Activated B cell treated with CpG ODN at 0.5 μM for 24 hours (primary cell): Measurements from ENCODE around the gene GSDME. TPM values are rescaled to one million over a fixed set of nuclear protein-coding genes. Genes with fewer than 3 reads are reported as not detected.

Experiments used
- ATAC-seq: fragments of 200-7000 bp; cut with Tn5 transposase; one replicate; pipeline ENCODE4 v1.10.0; 2021; ENCODE audit warnings: low read depth, mild to moderate bottlenecking, moderate library complexity
- CTCF ChIA-PET: fragments of 350-600 bp; sonication (Branson Sonifier 250); formaldehyde crosslinking; loops from one replicate; lab custom pipeline; 2021; ENCODE audit warnings: antibody characterized with exemption; lab: Charles Lee
- POLR2A ChIA-PET: fragments of 350-600 bp; sonication (Branson Sonifier 250); formaldehyde crosslinking; loops from one replicate; lab custom pipeline; 2021; ENCODE audit warnings: antibody characterized with exemption; lab: Charles Lee
- DNase-seq: peaks from one replicate; pipeline ENCODE4 v3.0.0; 2022
- H3K27ac Mint-ChIP-seq: one replicate; pipeline ENCODE4 v1.8.0; 2020; ENCODE audit warnings: mixed read lengths
- H3K27me3 Mint-ChIP-seq: one replicate; pipeline ENCODE4 v1.8.0; 2021; ENCODE audit warnings: mixed read lengths
- H3K36me3 Mint-ChIP-seq: one replicate; pipeline ENCODE4 v1.8.0; 2021; ENCODE audit warnings: low read depth, mixed read lengths
- H3K4me1 Mint-ChIP-seq: one replicate; pipeline ENCODE4 v1.8.0; 2021; ENCODE audit warnings: mixed read lengths
- H3K4me3 Mint-ChIP-seq: one replicate; pipeline ENCODE4 v1.8.0; 2020; ENCODE audit warnings: mild to moderate bottlenecking, mixed read lengths
- H3K9me3 Mint-ChIP-seq: one replicate; pipeline ENCODE4 v1.8.0; 2020; ENCODE audit warnings: mixed read lengths
- intact Hi-C: fragments of 100-400 bp; cut with micrococcal nuclease; formaldehyde crosslinking; loops from one replicate; pipeline ENCODE4 v1.15.1; 2024
- total RNA-seq: library from RNA; stranded (reverse); gene quantifications from 2 replicates; pipeline ENCODE4 v1.2.3, GENCODE V29; 2022
- TF ChIP-seq, protein P1 (sequence below): fragments of 200-600 bp; IDR thresholded peaks from one replicate; pipeline ENCODE4 v1.8.0; 2022; ENCODE audit warnings: antibody characterized with exemption, mild to moderate bottlenecking

Gene GSDME
- total RNA-seq, 1 donor from 2014 or later, result 4.1 TPM

DNA sequence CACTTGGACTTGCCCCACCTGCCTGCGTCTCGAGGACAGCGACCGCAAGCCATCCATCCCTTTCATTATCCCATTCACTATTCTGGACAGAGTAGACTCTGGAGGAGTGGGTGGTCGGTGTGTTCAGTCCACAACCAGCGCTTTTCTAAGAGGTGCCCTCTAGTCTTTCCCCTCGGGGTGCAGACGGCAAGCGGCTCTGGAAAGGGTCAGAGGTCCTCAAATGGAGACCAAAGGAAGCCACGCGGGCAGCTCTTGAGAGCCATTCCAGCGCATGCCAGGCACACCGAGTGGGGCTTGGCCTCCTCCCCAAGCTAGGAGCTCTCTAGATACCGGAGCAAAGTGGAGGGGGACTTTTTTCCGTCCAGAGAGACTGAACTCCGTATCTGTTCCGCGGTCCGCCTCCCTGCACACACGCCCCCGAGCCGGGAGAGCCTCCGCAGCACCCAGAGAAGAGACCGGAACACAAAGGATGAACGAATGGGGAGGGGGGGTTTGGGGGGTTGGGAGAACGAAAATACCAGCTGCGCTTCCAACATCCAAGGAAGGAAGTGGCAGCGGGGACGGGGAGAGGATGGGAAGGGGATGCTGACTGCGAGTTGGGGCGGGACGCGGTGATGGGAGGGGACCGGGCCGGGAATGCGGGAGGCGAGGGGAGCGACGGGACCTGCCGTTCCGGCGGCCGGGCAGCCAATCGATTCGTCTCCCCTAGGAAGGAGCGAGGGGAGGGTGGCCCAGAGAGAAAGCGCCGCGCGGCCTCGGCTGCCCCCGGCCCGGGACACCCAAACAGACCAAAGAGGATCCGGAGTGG lies 515 bp downstream of the GSDME start:
- ChIA-PET POLR2A (interaction anchor here (0.6 to 0.7 kb wide), 3 partner anchors 38 to 897 kb away, joined by 3 read pairs; no protein-coding TSS in a partner anchor), CTCF (no interaction called here)
- H3K9me3 Mint-ChIP-seq, result no peaks in the 10 kb centered on the region
- H3K27ac Mint-ChIP-seq, result peak overlapping the region; percentile 55
- intact Hi-C loops, result loop anchor here (1.0 kb wide), 1 partner anchor 37 kb away; no protein-coding TSS in a partner anchor
- ATAC-seq, result peak; percentile 15
- no peak for DNase-seq
- H3K36me3 Mint-ChIP-seq, result no peaks in the 10 kb centered on the region
- peaks cover 39% of the 10 kb centered on the region for H3K27me3 Mint-ChIP-seq
- H3K4me1 Mint-ChIP-seq, result peaks cover 25% of the 10 kb centered on the region
- TF ChIP-seq, protein P1, sequence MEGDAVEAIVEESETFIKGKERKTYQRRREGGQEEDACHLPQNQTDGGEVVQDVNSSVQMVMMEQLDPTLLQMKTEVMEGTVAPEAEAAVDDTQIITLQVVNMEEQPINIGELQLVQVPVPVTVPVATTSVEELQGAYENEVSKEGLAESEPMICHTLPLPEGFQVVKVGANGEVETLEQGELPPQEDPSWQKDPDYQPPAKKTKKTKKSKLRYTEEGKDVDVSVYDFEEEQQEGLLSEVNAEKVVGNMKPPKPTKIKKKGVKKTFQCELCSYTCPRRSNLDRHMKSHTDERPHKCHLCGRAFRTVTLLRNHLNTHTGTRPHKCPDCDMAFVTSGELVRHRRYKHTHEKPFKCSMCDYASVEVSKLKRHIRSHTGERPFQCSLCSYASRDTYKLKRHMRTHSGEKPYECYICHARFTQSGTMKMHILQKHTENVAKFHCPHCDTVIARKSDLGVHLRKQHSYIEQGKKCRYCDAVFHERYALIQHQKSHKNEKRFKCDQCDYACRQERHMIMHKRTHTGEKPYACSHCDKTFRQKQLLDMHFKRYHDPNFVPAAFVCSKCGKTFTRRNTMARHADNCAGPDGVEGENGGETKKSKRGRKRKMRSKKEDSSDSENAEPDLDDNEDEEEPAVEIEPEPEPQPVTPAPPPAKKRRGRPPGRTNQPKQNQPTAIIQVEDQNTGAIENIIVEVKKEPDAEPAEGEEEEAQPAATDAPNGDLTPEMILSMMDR, result no peak
- H3K4me3 Mint-ChIP-seq, result peak overlapping the region; percentile 92

- POLR2A ChIA-PET, result interaction anchor here (0.6 to 0.7 kb wide), 3 partner anchors 37 to 898 kb away, joined by 3 read pairs; no protein-coding TSS in a partner anchor
These were observed 1.5 kb downstream of the GSDME start for GRCh38 chr7:24755541-24756407.

GRCh38 chr7:24754906-24755506 lies 2.3 kb downstream of the GSDME start:
- ATAC-seq (no peak), DNase-seq (no peak)
- H3K4me3 Mint-ChIP-seq, result no peak overlapping the region
- ChIA-PET POLR2A (no interaction called here), CTCF (interaction anchor here (0.6 kb wide), 1 partner anchor 331 kb away, joined by 3 read pairs; no protein-coding TSS in a partner anchor)
- peaks cover 25% of the 10 kb centered on the region for H3K27me3 Mint-ChIP-seq
- TF ChIP-seq, protein P1, result no peak
- no peaks in the 10 kb centered on the region for H3K9me3 Mint-ChIP-seq
- H3K4me1 Mint-ChIP-seq, result peaks cover 25% of the 10 kb centered on the region
- no peak overlapping the region for H3K27ac Mint-ChIP-seq
- H3K36me3 Mint-ChIP-seq, result no peaks in the 10 kb centered on the region
- intact Hi-C loops, result no loop called here

More at GRCh38 chr7:24755541-24756407, 1.5 kb downstream of the GSDME start:
- TF ChIP-seq, protein P1, result no peak
- peaks cover 31% of the 10 kb centered on the region for H3K27me3 Mint-ChIP-seq
- intact Hi-C loops, result loop anchor here (1.0 kb wide), 1 partner anchor 36 kb away; no protein-coding TSS in a partner anchor
- H3K36me3 Mint-ChIP-seq, result no peaks in the 10 kb centered on the region
- DNase-seq, result no peak
- H3K9me3 Mint-ChIP-seq, result no peaks in the 10 kb centered on the region
- peaks cover 25% of the 10 kb centered on the region for H3K4me1 Mint-ChIP-seq
- ATAC-seq, result peak; percentile 35
- peak overlapping the region; percentile 55 for H3K27ac Mint-ChIP-seq
- H3K4me3 Mint-ChIP-seq, result peak overlapping the region; percentile 92
- CTCF ChIA-PET, result interaction anchor here (0.6 kb wide), 1 partner anchor 330 kb away, joined by 3 read pairs; no protein-coding TSS in a partner anchor

DNA sequence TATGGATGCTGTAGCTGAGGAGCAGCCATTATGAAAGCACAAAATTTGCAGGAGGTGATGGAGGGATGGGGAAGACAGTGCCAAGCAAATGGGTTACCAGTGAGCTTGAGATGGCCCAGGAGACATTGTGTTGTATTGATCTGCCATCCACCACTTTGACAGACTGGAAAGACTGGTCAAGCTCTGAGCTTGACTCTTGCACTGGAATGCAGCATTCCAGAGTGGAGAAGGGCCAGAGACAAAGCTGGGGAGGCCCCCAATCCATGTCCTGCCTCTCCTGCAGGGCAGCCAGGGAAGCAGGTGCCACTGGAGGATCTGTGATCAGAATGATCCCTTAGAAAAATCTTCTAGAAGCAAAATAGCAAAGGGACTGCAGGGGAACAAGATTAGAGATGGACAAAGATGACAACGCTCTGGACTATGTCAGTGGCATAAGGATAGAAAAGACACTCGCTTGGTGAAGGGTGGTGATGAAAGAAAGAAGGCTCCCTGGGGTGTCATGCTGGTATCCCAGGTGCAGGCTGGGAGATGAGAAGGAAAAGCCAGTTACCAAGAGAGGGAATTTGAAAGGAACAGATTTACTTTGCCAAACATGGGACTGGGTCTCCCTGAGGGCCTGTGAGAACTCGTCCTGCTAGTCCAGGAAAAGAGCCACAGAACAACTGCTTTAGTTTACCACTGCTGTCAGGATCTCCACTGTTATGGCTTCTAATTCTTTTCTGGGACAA lies 5.0 kb downstream of the GSDME start:
- no peak for DNase-seq
- H3K9me3 Mint-ChIP-seq, result no peaks in the 10 kb centered on the region
- ChIA-PET CTCF (no interaction called here), POLR2A (interaction anchor here (0.6 to 0.7 kb wide), 2 partner anchors 1053 to 1695 kb away, joined by 3 to 8 read pairs; no protein-coding TSS in a partner anchor)
- no peak overlapping the region for H3K27ac Mint-ChIP-seq
- no peaks in the 10 kb centered on the region for H3K36me3 Mint-ChIP-seq
- TF ChIP-seq, protein P1, result no peak
- H3K4me3 Mint-ChIP-seq, result no peak overlapping the region
- intact Hi-C loops, result no loop called here
- no peak for ATAC-seq
- peaks cover 17% of the 10 kb centered on the region for H3K4me1 Mint-ChIP-seq
- peaks cover 4% of the 10 kb centered on the region for H3K27me3 Mint-ChIP-seq
